OCI-LY1 (cell line): ENCODE data around the gene LTB4R.

Experiments used
- H2AFZ ChIP-seq: fragments of 200-600 bp; sonication (generic), shearing (Covaris generic); 2 replicates; pipeline ENCODE4 v1.6.0; 2014; ENCODE audit warnings: antibody characterized with exemption, mild to moderate bottlenecking, low read length
- H3F3A ChIP-seq: fragments of 200-600 bp; sonication (generic), shearing (Covaris generic); 2 replicates; pipeline ENCODE4 v1.6.0; 2014; ENCODE audit warnings: mild to moderate bottlenecking, antibody characterized with exemption, low read length, moderate library complexity; ENCODE audit not compliant: insufficient read depth
- H3K27ac ChIP-seq: fragments of 200-600 bp; sonication (generic); 2 replicates; pipeline ENCODE4 v1.5.1; 2014; ENCODE audit warnings: low read length, mixed run types, mild to moderate bottlenecking, low read depth; ENCODE audit not compliant: poor library complexity, severe bottlenecking
- H3K27me3 ChIP-seq: fragments of 200-600 bp; sonication (generic); 2 replicates; pipeline ENCODE4 v1.6.0; 2014; ENCODE audit warnings: antibody characterized with exemption, mild to moderate bottlenecking, low read length, moderate library complexity; ENCODE audit not compliant: insufficient read depth
- H3K36me3 ChIP-seq: fragments of 200-600 bp; sonication (generic); 2 replicates; pipeline ENCODE4 v1.6.1; 2014; ENCODE audit warnings: mild to moderate bottlenecking, antibody characterized with exemption, low read length, moderate library complexity, mixed read lengths; ENCODE audit not compliant: insufficient read depth
- H3K4me1 ChIP-seq: fragments of 200-600 bp; sonication (generic); 2 replicates; pipeline ENCODE4 v1.5.1; 2014; ENCODE audit warnings: mild to moderate bottlenecking, low read length, moderate library complexity; ENCODE audit not compliant: insufficient read depth, severe bottlenecking
- H3K4me2 ChIP-seq: fragments of 200-600 bp; sonication (generic), shearing (Covaris generic); 2 replicates; pipeline ENCODE4 v1.6.1; 2014; ENCODE audit warnings: low read length
- H3K4me3 ChIP-seq: fragments of 200-600 bp; sonication (generic); 2 replicates; pipeline ENCODE4 v1.5.1; 2014; ENCODE audit warnings: low read length, low read depth, mild to moderate bottlenecking, mixed read lengths; ENCODE audit not compliant: poor library complexity, severe bottlenecking
- H3K79me2 ChIP-seq: fragments of 200-600 bp; shearing (Covaris generic); 2 replicates; pipeline ENCODE4 v1.6.1; 2016; ENCODE audit warnings: mixed run types, low read length, mixed read lengths; ENCODE audit not compliant: insufficient read depth
- H3K9ac ChIP-seq: fragments of 200-600 bp; sonication (generic), shearing (Covaris generic); 2 replicates; pipeline ENCODE4 v1.6.1; 2014; ENCODE audit warnings: mild to moderate bottlenecking, low read length, mixed read lengths
- H3K9me2 ChIP-seq: fragments of 200-600 bp; sonication (generic), shearing (Covaris generic); 2 replicates; pipeline ENCODE4 v1.6.1; 2014; ENCODE audit warnings: low read depth, mild to moderate bottlenecking, low read length, mixed read lengths
- H3K9me3 ChIP-seq: fragments of 200-600 bp; shearing (Covaris generic); 2 replicates; pipeline ENCODE4 v1.6.1; 2014; ENCODE audit warnings: low read length, mixed read lengths
- H4K20me1 ChIP-seq: fragments of 200-600 bp; sonication (generic), shearing (Covaris generic); 2 replicates; pipeline ENCODE4 v1.6.0; 2016; ENCODE audit warnings: mild to moderate bottlenecking, low read length; ENCODE audit not compliant: insufficient read depth
- CTCF ChIP-seq: fragments of 200-600 bp; sonication (generic), shearing (Covaris generic); IDR thresholded peaks from 2 replicates; pipeline ENCODE4 v1.5.1; 2017; ENCODE audit warnings: mild to moderate bottlenecking, antibody characterized with exemption, low read length, moderate library complexity, mixed read lengths
- EZH2 ChIP-seq: fragments of 200-600 bp; sonication (generic), shearing (Covaris generic); IDR thresholded peaks from 2 replicates; pipeline ENCODE4 v1.8.0; 2017; ENCODE audit warnings: borderline replicate concordance, mixed run types, mild to moderate bottlenecking, antibody characterized with exemption, low read length, moderate library complexity, mixed read lengths

The LTB4R gene

DNA sequence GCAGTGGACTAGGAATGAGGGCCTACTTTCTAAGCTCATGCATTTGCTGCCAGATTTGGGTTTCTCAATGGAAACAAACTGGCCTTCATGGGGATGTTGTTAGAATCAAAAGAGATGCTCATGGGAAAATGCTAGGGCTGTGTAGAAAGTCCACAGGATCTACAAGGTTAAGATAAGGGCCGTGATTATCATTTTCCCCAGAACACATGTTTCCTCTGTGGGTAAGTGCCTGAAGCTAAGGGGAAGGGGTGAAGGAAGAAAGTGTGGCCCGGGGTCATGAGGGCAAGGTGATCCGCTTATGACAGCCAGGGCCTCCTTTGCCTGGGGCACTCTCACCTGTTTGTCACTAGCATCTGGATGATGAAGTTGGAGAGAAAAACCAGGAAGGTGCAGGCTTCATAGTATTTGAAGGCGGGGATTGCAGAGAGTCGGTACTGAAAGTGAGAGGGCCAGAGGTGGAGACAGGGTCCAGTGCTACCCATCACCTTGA, 13.8 kb downstream of the LTB4R start:
- no peak overlapping the region for H3K4me3 ChIP-seq
- H3K27ac ChIP-seq, result no peak overlapping the region
- H3F3A ChIP-seq, result no peaks in the 10 kb centered on the region
- H3K36me3 ChIP-seq, result no peaks in the 10 kb centered on the region
- H3K27me3 ChIP-seq, result peaks cover 5% of the 10 kb centered on the region; the same call in 1 of the 2 replicates
- no peaks in the 10 kb centered on the region for H3K4me1 ChIP-seq
- H4K20me1 ChIP-seq, result no peaks in the 10 kb centered on the region
- TF ChIP-seq EZH2 (no peak), CTCF (no peak)
- H3K9ac ChIP-seq, result no peak overlapping the region
- no peaks in the 10 kb centered on the region for H3K9me2 ChIP-seq
- H3K9me3 ChIP-seq, result no peaks in the 10 kb centered on the region
- H3K79me2 ChIP-seq, result no peaks in the 10 kb centered on the region
- H2AFZ ChIP-seq, result no peak overlapping the region
- H3K4me2 ChIP-seq, result no peak overlapping the region

DNA sequence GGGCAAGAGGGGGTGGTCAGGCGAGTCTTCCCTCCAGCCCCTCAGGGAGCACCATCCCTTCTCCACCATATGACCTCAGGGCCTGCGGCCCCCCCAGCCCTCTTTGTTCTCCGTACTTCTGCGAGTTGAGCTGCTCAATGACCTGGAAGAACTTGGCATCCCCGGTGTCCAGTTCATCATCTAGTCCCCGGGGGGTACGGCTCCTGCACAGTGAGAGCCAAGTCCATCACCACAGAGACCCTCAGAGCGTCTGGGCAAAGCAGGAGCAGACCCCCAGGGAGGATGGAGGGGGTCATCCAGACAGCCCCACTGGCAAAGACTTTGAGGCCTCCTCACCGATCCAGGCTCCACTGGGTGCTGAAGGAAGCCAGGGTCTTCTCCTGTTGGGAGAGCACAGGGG, 14.7 kb downstream of the LTB4R start:
- H3K79me2 ChIP-seq, result no peaks in the 10 kb centered on the region
- no peaks in the 10 kb centered on the region for H4K20me1 ChIP-seq
- no peak overlapping the region for H3K27ac ChIP-seq
- no peak overlapping the region for H3K4me3 ChIP-seq
- no peak overlapping the region for H3K4me2 ChIP-seq
- H3K9ac ChIP-seq, result no peak overlapping the region
- no peaks in the 10 kb centered on the region for H3K9me2 ChIP-seq
- TF ChIP-seq CTCF (no peak), EZH2 (no peak)
- no peaks in the 10 kb centered on the region for H3K36me3 ChIP-seq
- H2AFZ ChIP-seq, result no peak overlapping the region
- H3K27me3 ChIP-seq, result peaks cover 6% of the 10 kb centered on the region; the same call in 1 of the 2 replicates
- H3K9me3 ChIP-seq, result no peaks in the 10 kb centered on the region
- H3F3A ChIP-seq, result no peaks in the 10 kb centered on the region
- H3K4me1 ChIP-seq, result no peaks in the 10 kb centered on the region

GRCh38 chr14:24327303-24327702, 16.0 kb downstream of the LTB4R start:
- H3K9me3 ChIP-seq, result no peaks in the 10 kb centered on the region
- no peaks in the 10 kb centered on the region for H3K79me2 ChIP-seq
- H3K36me3 ChIP-seq, result no peaks in the 10 kb centered on the region
- no peak overlapping the region for H3K4me2 ChIP-seq
- H3K27me3 ChIP-seq, result peaks cover 10% of the 10 kb centered on the region; the same call in 1 of the 2 replicates
- no peaks in the 10 kb centered on the region for H3F3A ChIP-seq
- TF ChIP-seq CTCF (no peak), EZH2 (no peak)
- no peak overlapping the region for H3K9ac ChIP-seq
- no peak overlapping the region for H3K27ac ChIP-seq
- H3K4me1 ChIP-seq, result peaks cover 7% of the 10 kb centered on the region
- H3K4me3 ChIP-seq, result no peak overlapping the region
- H4K20me1 ChIP-seq, result no peaks in the 10 kb centered on the region
- no peak overlapping the region for H2AFZ ChIP-seq
- H3K9me2 ChIP-seq, result no peaks in the 10 kb centered on the region
